ENCODE results near the gene EPB41L4B.

EPB41L4B gene

DNA sequence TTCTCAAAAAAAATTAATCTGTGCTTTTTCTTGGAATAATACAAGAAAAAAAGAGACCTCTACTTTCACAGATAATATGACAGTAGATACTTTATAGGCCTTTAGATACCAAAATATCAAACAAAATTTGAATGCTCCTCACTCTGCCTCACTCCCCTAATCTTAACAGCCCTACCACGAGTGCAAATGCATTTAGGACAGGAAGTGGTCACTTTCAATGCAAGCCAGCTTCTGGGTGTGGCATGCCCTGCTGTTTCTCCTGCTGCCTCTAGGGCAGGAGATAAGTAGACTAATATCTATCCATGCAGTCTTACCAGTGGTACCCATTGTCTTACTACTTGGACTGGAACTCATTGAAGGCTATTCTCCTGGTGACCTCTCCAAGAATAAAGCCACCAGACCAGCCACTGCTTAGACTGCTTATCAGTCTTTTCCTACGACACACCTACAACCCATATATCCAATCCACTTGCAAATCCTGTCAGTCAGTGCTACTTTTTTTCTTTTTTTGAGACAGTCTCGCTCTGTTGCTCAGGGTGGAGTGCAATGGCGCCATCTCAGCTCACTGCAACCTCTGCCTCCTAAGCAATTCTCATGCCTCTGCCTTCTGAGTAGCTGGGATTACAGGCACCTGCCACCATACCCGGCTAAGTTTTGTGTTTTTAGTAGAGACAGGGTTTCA is 176.8 kb downstream of the EPB41L4B start:
- ATAC-seq (ENCODE audit: low read depth) (peak; percentile 79), DNase-seq (ENCODE audit: low spot score) (no peak)
- TF ChIP-seq, protein P1, sequence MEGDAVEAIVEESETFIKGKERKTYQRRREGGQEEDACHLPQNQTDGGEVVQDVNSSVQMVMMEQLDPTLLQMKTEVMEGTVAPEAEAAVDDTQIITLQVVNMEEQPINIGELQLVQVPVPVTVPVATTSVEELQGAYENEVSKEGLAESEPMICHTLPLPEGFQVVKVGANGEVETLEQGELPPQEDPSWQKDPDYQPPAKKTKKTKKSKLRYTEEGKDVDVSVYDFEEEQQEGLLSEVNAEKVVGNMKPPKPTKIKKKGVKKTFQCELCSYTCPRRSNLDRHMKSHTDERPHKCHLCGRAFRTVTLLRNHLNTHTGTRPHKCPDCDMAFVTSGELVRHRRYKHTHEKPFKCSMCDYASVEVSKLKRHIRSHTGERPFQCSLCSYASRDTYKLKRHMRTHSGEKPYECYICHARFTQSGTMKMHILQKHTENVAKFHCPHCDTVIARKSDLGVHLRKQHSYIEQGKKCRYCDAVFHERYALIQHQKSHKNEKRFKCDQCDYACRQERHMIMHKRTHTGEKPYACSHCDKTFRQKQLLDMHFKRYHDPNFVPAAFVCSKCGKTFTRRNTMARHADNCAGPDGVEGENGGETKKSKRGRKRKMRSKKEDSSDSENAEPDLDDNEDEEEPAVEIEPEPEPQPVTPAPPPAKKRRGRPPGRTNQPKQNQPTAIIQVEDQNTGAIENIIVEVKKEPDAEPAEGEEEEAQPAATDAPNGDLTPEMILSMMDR (IDR thresholded peaks at IDR 0.05; ENCODE audit: poor library complexity, severe bottlenecking): peak; percentile 33
- Histone ChIP-seq H3K4me3 (ENCODE audit: severe bottlenecking) (no peak overlapping the region), H3K27ac (ENCODE audit: poor library complexity, severe bottlenecking) (no peak overlapping the region), H3K9me3 (ENCODE audit: severe bottlenecking) (no peaks in the 10 kb centered on the region), H3K36me3 (ENCODE audit: low read depth) (no peaks in the 10 kb centered on the region), H3K27me3 (ENCODE audit: insufficient read depth, poor library complexity, severe bottlenecking) (no peaks in the 10 kb centered on the region), H3K4me1 (ENCODE audit: insufficient read depth, poor library complexity, severe bottlenecking) (no peaks in the 10 kb centered on the region)

DNA sequence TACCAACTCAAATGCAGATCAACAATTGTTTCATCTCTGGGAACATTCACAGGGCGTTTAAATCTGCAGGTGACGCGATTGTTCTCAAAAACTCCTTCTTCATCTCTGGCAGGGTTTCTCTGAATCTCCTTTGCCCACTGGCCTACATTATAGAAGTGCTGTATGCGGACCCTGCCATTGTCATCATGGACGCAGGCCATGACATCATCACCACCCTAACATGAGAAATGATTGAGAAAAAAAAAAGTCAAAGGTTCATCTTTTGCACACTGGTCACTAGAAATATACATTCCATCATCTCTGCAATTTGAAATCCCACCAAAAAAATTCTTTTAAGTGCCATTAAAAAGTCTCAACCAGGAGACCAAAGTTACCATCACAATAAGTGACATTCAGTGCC is 179.5 kb downstream of the EPB41L4B start:
- TF ChIP-seq, protein P1 (IDR thresholded peaks at IDR 0.05; ENCODE audit: poor library complexity, severe bottlenecking): no peak

DNA sequence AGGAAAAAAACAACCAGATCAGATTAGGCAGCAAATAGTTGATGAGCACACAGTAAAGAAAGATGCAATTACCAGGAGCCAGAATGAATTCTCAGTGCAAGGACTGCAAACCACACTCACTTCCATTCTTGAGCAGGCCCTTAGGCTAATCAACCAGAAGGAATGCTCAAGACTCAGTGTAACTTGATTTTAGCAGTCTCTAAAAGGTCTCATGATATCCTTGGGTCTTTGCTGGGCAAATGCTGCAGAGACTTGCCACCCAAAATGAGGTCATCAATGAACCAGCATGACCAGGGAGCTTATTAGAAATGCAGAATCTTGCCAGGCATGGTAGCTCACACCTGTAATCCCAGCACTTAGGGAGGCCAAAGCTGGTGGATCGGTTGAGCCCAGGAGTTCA is 181.0 kb downstream of the EPB41L4B start:
- H3K27ac ChIP-seq (ENCODE audit: poor library complexity, severe bottlenecking): no peak overlapping the region
- TF ChIP-seq, protein P1 (IDR thresholded peaks at IDR 0.05; ENCODE audit: poor library complexity, severe bottlenecking): no peak
- no peaks in the 10 kb centered on the region for H3K27me3 ChIP-seq (ENCODE audit: insufficient read depth, poor library complexity, severe bottlenecking)
- ATAC-seq (ENCODE audit: low read depth): no peak
- no peak for DNase-seq (ENCODE audit: low spot score)
- no peak overlapping the region for H3K4me3 ChIP-seq (ENCODE audit: severe bottlenecking)
- H3K9me3 ChIP-seq (ENCODE audit: severe bottlenecking): no peaks in the 10 kb centered on the region
- no peaks in the 10 kb centered on the region for H3K36me3 ChIP-seq (ENCODE audit: low read depth)
- no peaks in the 10 kb centered on the region for H3K4me1 ChIP-seq (ENCODE audit: insufficient read depth, poor library complexity, severe bottlenecking)

More for the DNA sequence above, 179.5 kb downstream of the EPB41L4B start:
- no peaks in the 10 kb centered on the region for H3K4me1 ChIP-seq (ENCODE audit: insufficient read depth, poor library complexity, severe bottlenecking)
- DNase-seq (ENCODE audit: low spot score) (no peak), ATAC-seq (ENCODE audit: low read depth) (no peak)
- H3K9me3 ChIP-seq (ENCODE audit: severe bottlenecking): no peaks in the 10 kb centered on the region
- H3K36me3 ChIP-seq (ENCODE audit: low read depth): no peaks in the 10 kb centered on the region
- H3K4me3 ChIP-seq (ENCODE audit: severe bottlenecking): no peak overlapping the region
- no peak overlapping the region for H3K27ac ChIP-seq (ENCODE audit: poor library complexity, severe bottlenecking)
- H3K27me3 ChIP-seq (ENCODE audit: insufficient read depth, poor library complexity, severe bottlenecking): no peaks in the 10 kb centered on the region

DNA sequence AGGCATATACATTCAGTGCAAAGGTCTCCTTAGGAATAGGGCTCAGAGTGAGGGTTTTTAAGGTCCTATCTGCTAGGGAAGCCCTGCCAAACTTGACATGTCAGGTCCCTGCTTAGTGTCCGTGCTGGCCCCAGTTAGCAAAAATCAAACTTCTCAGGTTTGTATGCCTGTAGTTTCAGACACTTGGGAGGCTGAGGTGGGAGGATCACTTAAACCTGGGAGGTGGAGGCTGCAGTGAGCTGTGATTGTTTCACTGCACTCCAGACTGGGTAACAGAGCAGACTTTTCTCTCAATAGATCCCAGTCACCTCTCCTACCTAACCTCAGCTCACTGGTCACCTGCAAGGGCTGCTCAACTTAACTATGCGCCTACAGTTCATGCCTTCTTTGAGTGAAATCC is 182.4 kb downstream of the EPB41L4B start:
- TF ChIP-seq, protein P1 (IDR thresholded peaks at IDR 0.05; ENCODE audit: poor library complexity, severe bottlenecking): no peak
- DNase-seq (ENCODE audit: low spot score) (no peak), ATAC-seq (ENCODE audit: low read depth) (no peak)
- no peaks in the 10 kb centered on the region for H3K9me3 ChIP-seq (ENCODE audit: severe bottlenecking)
- no peak overlapping the region for H3K27ac ChIP-seq (ENCODE audit: poor library complexity, severe bottlenecking)
- no peaks in the 10 kb centered on the region for H3K4me1 ChIP-seq (ENCODE audit: insufficient read depth, poor library complexity, severe bottlenecking)
- no peak overlapping the region for H3K4me3 ChIP-seq (ENCODE audit: severe bottlenecking)
- H3K36me3 ChIP-seq (ENCODE audit: low read depth): no peaks in the 10 kb centered on the region
- no peaks in the 10 kb centered on the region for H3K27me3 ChIP-seq (ENCODE audit: insufficient read depth, poor library complexity, severe bottlenecking)

DNA sequence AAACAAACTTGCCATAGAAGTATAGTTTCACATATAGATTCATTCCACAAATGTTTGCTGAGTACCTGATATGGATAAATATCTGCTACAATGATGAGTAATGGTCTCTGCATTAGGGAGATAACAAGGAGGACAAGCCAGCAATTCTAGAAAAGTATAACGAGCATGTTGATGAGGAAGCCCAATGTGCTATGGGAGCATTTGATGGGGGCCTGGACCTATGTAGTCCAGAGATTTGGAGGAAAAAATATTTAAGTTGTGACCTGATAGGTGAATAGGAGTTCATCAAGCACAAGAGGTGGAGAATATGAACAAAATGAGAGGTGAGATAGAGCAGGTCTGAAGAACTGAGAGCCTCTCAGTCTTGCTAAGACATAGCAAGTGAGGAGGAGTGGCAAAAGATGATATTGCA is 186.7 kb downstream of the EPB41L4B start:
- H3K27ac ChIP-seq (ENCODE audit: poor library complexity, severe bottlenecking): no peak overlapping the region
- no peaks in the 10 kb centered on the region for H3K9me3 ChIP-seq (ENCODE audit: severe bottlenecking)
- DNase-seq (ENCODE audit: low spot score) (no peak), ATAC-seq (ENCODE audit: low read depth) (no peak)
- no peaks in the 10 kb centered on the region for H3K27me3 ChIP-seq (ENCODE audit: insufficient read depth, poor library complexity, severe bottlenecking)
- no peaks in the 10 kb centered on the region for H3K4me1 ChIP-seq (ENCODE audit: insufficient read depth, poor library complexity, severe bottlenecking)
- TF ChIP-seq, protein P1 (IDR thresholded peaks at IDR 0.05; ENCODE audit: poor library complexity, severe bottlenecking): no peak
- no peaks in the 10 kb centered on the region for H3K36me3 ChIP-seq (ENCODE audit: low read depth)
- no peak overlapping the region for H3K4me3 ChIP-seq (ENCODE audit: severe bottlenecking)

All from RWPE2 (cell line).